B cell (primary cell): ENCODE data around the gene C9orf78. TPM values are rescaled to one million over a fixed set of nuclear protein-coding genes. Genes with fewer than 3 reads are reported as not detected.

ENCODE experiments used
- ATAC-seq: fragments of 200-7000 bp; cut with Tn5 transposase; one replicate; pipeline ENCODE4 v1.10.0; 2021; ENCODE audit warnings: low read depth, mild to moderate bottlenecking, moderate number of reproducible peaks, moderate library complexity
- CTCF ChIA-PET: fragments of 350-600 bp; sonication (Branson Sonifier 250); formaldehyde crosslinking; loops from one replicate; lab custom pipeline; 2021; ENCODE audit warnings: antibody characterized with exemption, inconsistent platforms; lab: Charles Lee
- POLR2A ChIA-PET: fragments of 350-600 bp; sonication (Branson Sonifier 250); formaldehyde crosslinking; loops from one replicate; lab custom pipeline; 2021; ENCODE audit warnings: antibody characterized with exemption; lab: Charles Lee
- DNase-seq: peaks from one replicate; pipeline ENCODE4 v3.0.0; 2013
- H2AFZ ChIP-seq: 2 replicates; pipeline ENCODE4 v1.6.1; 2012; ENCODE audit warnings: mild to moderate bottlenecking, low read depth, low read length; ENCODE audit not compliant: insufficient read depth, poor library complexity, severe bottlenecking
- H3K27ac ChIP-seq, 2 donors: 1 replicate in 1 of 2; 2 replicates in 1 of 2; pipeline ENCODE4 v1.5.1; 2012 to 2013; ENCODE audit warnings: low read length in 2 of 2, mild to moderate bottlenecking in 2 of 2, moderate library complexity in 1 of 2
- H3K27me3 ChIP-seq, 4 experiments: fragments of 200-600 bp in 1 of 4; sonication (generic) in 1 of 4; replicated peaks in 1 of 4; 1 replicate in 2 of 4; 2 replicates in 2 of 4; pipeline versions ENCODE4 v1.6.1 to v1.7.0; 2013 to 2016; ENCODE audit warnings: low read length in 3 of 4, mild to moderate bottlenecking in 2 of 4, mixed read lengths in 1 of 4, moderate library complexity in 1 of 4; ENCODE audit not compliant: insufficient read depth in 4 of 4, control insufficient read depth in 3 of 4; ENCODE audit errors: control extremely low read depth in 1 of 4
- H3K36me3 ChIP-seq, 2 experiments: replicated peaks in 1 of 2; 1 replicate in 1 of 2; 2 replicates in 1 of 2; pipeline versions ENCODE4 v1.6.1 to v1.7.1; 2013; ENCODE audit warnings: low read length in 1 of 2; ENCODE audit not compliant: insufficient read depth in 2 of 2, control insufficient read depth in 1 of 2; ENCODE audit errors: control extremely low read depth in 1 of 2, extremely low read depth in 1 of 2
- H3K4me1 ChIP-seq, 2 donors: fragments of 200-600 bp in 1 of 2; sonication (generic) in 1 of 2; 1 replicate in 1 of 2; 2 replicates in 1 of 2; pipeline versions ENCODE4 v1.5.1 to v1.6.1; 2013 to 2017; ENCODE audit warnings: low read length in 2 of 2; ENCODE audit not compliant: control insufficient read depth in 2 of 2, insufficient read depth in 2 of 2
- H3K4me2 ChIP-seq: replicated peaks from 2 replicates; pipeline ENCODE3; 2012; ENCODE audit warnings: mild to moderate bottlenecking, low read depth, low read length; ENCODE audit not compliant: poor library complexity, severe bottlenecking
- H3K4me3 ChIP-seq, 5 experiments: fragments of 200-600 bp in 1 of 5; sonication (generic) in 1 of 5; 1 replicate in 3 of 5; 2 replicates in 2 of 5; pipeline versions ENCODE4 v1.5.1 to v1.7.0; 2011 to 2016; ENCODE audit warnings: low read length in 4 of 5, mild to moderate bottlenecking in 4 of 5, low read depth in 2 of 5, control low read depth in 1 of 5, moderate library complexity in 1 of 5; ENCODE audit not compliant: insufficient read depth in 1 of 5; ENCODE audit errors: control extremely low read depth in 1 of 5, extremely low read depth in 1 of 5
- H3K79me2 ChIP-seq: fragments of 200-600 bp; sonication (generic); one replicate; pipeline ENCODE4 v1.6.0; 2016; ENCODE audit warnings: low read length; ENCODE audit not compliant: control insufficient read depth, insufficient read depth
- H3K9ac ChIP-seq: fragments of 200-600 bp; sonication (generic); 2 replicates; pipeline ENCODE4 v1.6.1; 2017; ENCODE audit warnings: mild to moderate bottlenecking, low read length, moderate library complexity
- H3K9me3 ChIP-seq, 3 donors: one replicate each; pipeline versions ENCODE4 v1.6.1 to v1.7.1; 2013; ENCODE audit warnings: low read length in 2 of 3; ENCODE audit not compliant: control insufficient read depth in 2 of 3, insufficient read depth in 1 of 3; ENCODE audit errors: control extremely low read depth in 1 of 3
- H4K20me1 ChIP-seq: 2 replicates; pipeline ENCODE4 v1.6.0; 2012; ENCODE audit warnings: mild to moderate bottlenecking, low read length; ENCODE audit not compliant: insufficient read depth, control insufficient read depth, poor library complexity, severe bottlenecking
- H3K27ac Mint-ChIP-seq: one replicate; pipeline ENCODE4 v1.8.0; 2021; ENCODE audit warnings: mixed read lengths
- H3K27me3 Mint-ChIP-seq: one replicate; pipeline ENCODE4 v1.8.0; 2021; ENCODE audit warnings: mixed read lengths
- H3K4me1 Mint-ChIP-seq: one replicate; pipeline ENCODE4 v1.8.0; 2021; ENCODE audit warnings: mixed read lengths
- H3K4me3 Mint-ChIP-seq: one replicate; pipeline ENCODE4 v1.8.0; 2021; ENCODE audit warnings: mixed read lengths
- H3K9me3 Mint-ChIP-seq: one replicate; pipeline ENCODE4 v1.8.0; 2022; ENCODE audit warnings: mixed read lengths; ENCODE audit not compliant: insufficient read depth
- CTCF ChIP-seq: fragments of 200-600 bp; IDR thresholded peaks from one replicate; pipeline ENCODE4 v1.8.0; 2022; ENCODE audit warnings: antibody characterized with exemption, mild to moderate bottlenecking
- EZH2 ChIP-seq: IDR thresholded peaks from 2 replicates; pipeline ENCODE4 v1.6.1; 2012; ENCODE audit warnings: borderline replicate concordance, low read depth, mild to moderate bottlenecking, moderate library complexity, low read length; ENCODE audit not compliant: insufficient read depth, poor library complexity, severe bottlenecking
- WGBS: methylation state at CpG from one replicate; pipeline ENCODE4 v1.1.5; 2013; ENCODE audit warnings: missing lambda C conversion rate; ENCODE audit not compliant: insufficient coverage; 5-methylcytosine and 5-hydroxymethylcytosine counted together
- intact Hi-C: fragments of 100-400 bp; cut with micrococcal nuclease; formaldehyde crosslinking; loops from one replicate; pipeline ENCODE4 v1.10.0; 2022
- polyA plus RNA-seq: library from polyadenylated mRNA; depleted of rRNA; stranded (reverse); fragments of >200 nt; gene quantifications from 2 replicates; pipeline ENCODE4 v1.2.3, GENCODE V29; 2012
- total RNA-seq, 2 donors: library from RNA; stranded (reverse); fragments of 120-200 nt in 1 of 2; gene quantifications; 1 replicate in 1 of 2; 2 replicates in 1 of 2; pipeline versions ENCODE4 v1.2.3 to v1.2.4, GENCODE V29; 2013 to 2022

Gene C9orf78
- total and polyA plus RNA-seq, 2 donors (not counting 1 experiment from before 2014, with no cell fraction given) = 42.8 to 43.6 TPM

DNA sequence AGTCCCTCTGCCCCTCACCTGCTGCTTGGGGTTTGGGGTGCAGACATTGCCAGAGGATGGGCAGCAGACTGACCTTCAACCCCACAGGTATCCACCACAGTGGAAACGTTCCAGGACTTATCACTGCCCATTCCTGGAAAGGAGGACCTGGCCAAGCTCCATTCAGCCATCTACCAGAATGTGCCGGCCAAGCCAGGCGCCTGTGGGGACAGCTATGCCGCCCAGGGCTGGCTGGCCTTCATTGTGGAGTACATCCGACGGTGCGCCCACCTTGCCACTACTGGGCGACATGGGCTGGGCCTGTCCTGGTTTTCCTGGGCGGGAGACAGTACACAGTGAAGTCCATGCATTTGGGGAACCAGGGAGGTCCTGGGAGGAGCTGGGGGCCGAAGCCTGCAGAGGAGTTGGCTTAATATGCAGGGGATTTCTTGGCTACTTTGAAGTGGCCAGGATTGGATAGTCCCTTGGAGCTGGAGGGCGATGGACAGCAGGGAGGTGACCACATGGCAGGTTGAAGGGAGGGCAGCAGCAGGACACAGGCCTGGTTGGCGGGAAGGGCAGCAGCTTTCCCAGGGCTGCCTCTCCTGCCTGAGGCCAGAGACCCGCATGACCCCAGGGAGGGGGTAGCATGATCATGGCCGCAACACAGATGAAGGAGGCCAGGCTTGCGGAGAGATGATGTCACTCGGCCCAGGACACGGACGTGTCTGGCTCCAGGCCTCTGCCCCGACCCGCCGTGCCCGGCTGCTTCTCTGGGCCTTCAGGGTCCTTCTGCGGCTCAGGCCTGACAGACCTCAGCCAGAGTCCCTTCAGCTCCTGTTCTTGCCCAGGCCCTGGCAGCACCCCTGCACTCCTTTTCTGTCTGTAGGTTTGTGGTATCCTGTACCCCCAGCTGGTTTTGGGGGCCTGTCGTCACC, 34.8 kb upstream of the C9orf78 start:
- Mint-ChIP-seq H3K4me1 (peaks cover 9% of the 10 kb centered on the region), H3K27ac (peak overlapping the region; percentile 50), H3K9me3 (no peaks in the 10 kb centered on the region), H3K4me3 (no peak overlapping the region), H3K27me3 (no peaks in the 10 kb centered on the region)
- TF ChIP-seq EZH2 = no peak
- no peak for TF ChIP-seq CTCF
- CTCF ChIA-PET = interaction anchor here (0.6 kb wide), 1 partner anchor 16 kb away, joined by 3 read pairs; no protein-coding TSS in a partner anchor
- peaks cover 8 to 12% of the 10 kb centered on the region in 2 donors for H3K4me1 ChIP-seq
- no peaks in the 10 kb centered on the region for H3K9me3 ChIP-seq
- no peak overlapping the region for H3K4me3 ChIP-seq
- POLR2A ChIA-PET = no interaction called here
- H3K4me2 ChIP-seq = peak overlapping the region; percentile 44
- DNase-seq (no peak), ATAC-seq (no peak)
- H4K20me1 ChIP-seq = no peaks in the 10 kb centered on the region
- no peaks in the 10 kb centered on the region for H3K27me3 ChIP-seq
- WGBS = 98% methylated on average over 24 of the region's 24 CpGs
- intact Hi-C loops = no loop called here
- no peak overlapping the region for H2AFZ ChIP-seq
- H3K36me3 ChIP-seq = peaks cover 3 to 30% of the 10 kb centered on the region in 2 experiments
- peaks cover 6% of the 10 kb centered on the region for H3K79me2 ChIP-seq
- no peak overlapping the region for H3K9ac ChIP-seq
- peak overlapping the region in 1 of 2 donors; percentile 36 for H3K27ac ChIP-seq
